H1 (cell line): ENCODE results near the gene GAB3. TPM values are rescaled to one million over a fixed set of nuclear protein-coding genes. Genes with fewer than 3 reads are reported as not detected.

ENCODE experiments used
- CHD7 ChIP-seq: fragments of 300-600 bp; sonication (generic); IDR thresholded peaks from 2 replicates; pipeline ENCODE4 v1.7.1; 2012; ENCODE audit warnings: low read length, moderate library complexity, mild to moderate bottlenecking, inconsistent platforms; ENCODE audit not compliant: insufficient replicate concordance
- EZH2 ChIP-seq: fragments of 200-600 bp; sonication (generic); IDR thresholded peaks from 2 replicates; pipeline ENCODE4 v1.7.1; 2012; ENCODE audit warnings: low read depth, mild to moderate bottlenecking, moderate library complexity, low read length, inconsistent platforms; ENCODE audit not compliant: severe bottlenecking
- GTF2F1 ChIP-seq: IDR thresholded peaks from 2 replicates; pipeline ENCODE4 v1.6.1; 2012; ENCODE audit warnings: low read depth, low read length, improper control_type of control experiment, borderline replicate concordance
- TBP ChIP-seq: IDR thresholded peaks from 2 replicates; pipeline ENCODE4 v1.6.1; 2011; ENCODE audit warnings: low read depth, low read length, improper control_type of control experiment
- polyA plus RNA-seq, 7 experiments: library from polyadenylated mRNA; depleted of rRNA in 3 of 7; stranded (reverse) in 5 of 7; unstranded in 2 of 7; fragments of >200 nt in 5 of 7; fragments of 200-250 nt in 2 of 7; gene quantifications; 1 replicate in 5 of 7; 2 replicates in 1 of 7; 4 replicates in 1 of 7; pipeline versions ENCODE4 v1.2.1 to v1.2.3, GENCODE V29; 2011 to 2013; ENCODE audit warnings: missing spikeins in 2 of 7, mixed read lengths in 2 of 7
- total RNA-seq: library from RNA; stranded (reverse); fragmentation: NEBNext Ultra II Directional; extraction: Animal tissue kit (Norgen Biotek cat#: 25700); gene quantifications from 2 replicates; pipeline ENCODE4 v1.2.1, GENCODE V29; 2021

The GAB3 gene
- total and polyA plus RNA-seq, 2 of the 8 experiments (the other 6 are each of a cell fraction or from before 2014, with no cell fraction given): 0.48 to 1.2 TPM

GRCh38 chrX:154661899-154662298 is 89.0 kb downstream of the GAB3 start (continued):
- TF ChIP-seq CHD7 (no peak), GTF2F1 (no peak), EZH2 (no peak), TBP (no peak)
